OCI-LY7 (cell line): Measurements from ENCODE around the gene PPM1L. TPM values are rescaled to one million over a fixed set of nuclear protein-coding genes. Genes with fewer than 3 reads are reported as not detected.

Source experiments
- BruUV-seq: library from RNA; stranded (reverse); fragments of 400-500 nt; replicated peaks from 2 replicates; lab custom pipeline; 2021; lab: Mats Ljungman, UMichigan
- CTCF ChIA-PET: fragments of 300-600 bp; sonication (Branson Sonifier 250); formaldehyde crosslinking; loops from one replicate; lab custom pipeline; 2022; ENCODE audit warnings: antibody characterized with exemption; ENCODE audit not compliant: unreplicated experiment; lab: Charles Lee
- POLR2A ChIA-PET: fragments of 300-600 bp; sonication (Branson Sonifier 250); formaldehyde crosslinking; loops from one replicate; lab custom pipeline; 2022; ENCODE audit warnings: antibody characterized with exemption; lab: Charles Lee
- DNase-seq: peaks from one replicate; pipeline ENCODE4 v3.0.0-alpha.2; 2015; ENCODE audit warnings: low spot score
- H2AFZ ChIP-seq: fragments of 200-600 bp; sonication (generic), shearing (Covaris generic); 2 replicates; pipeline ENCODE4 v1.6.1; 2014; ENCODE audit warnings: mild to moderate bottlenecking, antibody characterized with exemption, low read length, moderate library complexity
- H3K27ac ChIP-seq: fragments of 200-600 bp; sonication (generic); 2 replicates; pipeline ENCODE4 v1.5.1; 2014; ENCODE audit warnings: mixed run types, low read depth, mild to moderate bottlenecking, moderate library complexity, low read length, inconsistent platforms; ENCODE audit not compliant: poor library complexity, severe bottlenecking
- H3K36me3 ChIP-seq: fragments of 200-600 bp; sonication (generic); 2 replicates; pipeline ENCODE4 v1.6.1; 2014; ENCODE audit warnings: mild to moderate bottlenecking, antibody characterized with exemption, low read length, moderate library complexity, mixed read lengths; ENCODE audit not compliant: insufficient read depth
- H3K4me1 ChIP-seq: fragments of 200-600 bp; sonication (generic); 2 replicates; pipeline ENCODE4 v1.5.1; 2014; ENCODE audit warnings: mild to moderate bottlenecking, low read length; ENCODE audit not compliant: insufficient read depth, poor library complexity, severe bottlenecking
- H3K4me2 ChIP-seq: fragments of 200-600 bp; sonication (generic); 2 replicates; pipeline ENCODE4 v1.6.1; 2014; ENCODE audit warnings: mild to moderate bottlenecking, low read length
- H3K4me3 ChIP-seq: fragments of 200-600 bp; sonication (generic); 2 replicates; pipeline ENCODE4 v1.5.1; 2014; ENCODE audit warnings: mild to moderate bottlenecking, low read depth, low read length; ENCODE audit not compliant: poor library complexity, severe bottlenecking
- H3K79me2 ChIP-seq: fragments of 200-600 bp; sonication (generic); 2 replicates; pipeline ENCODE4 v1.6.1; 2016; ENCODE audit warnings: low read depth, mild to moderate bottlenecking, low read length, moderate library complexity, mixed read lengths; ENCODE audit not compliant: insufficient read depth
- H3K9me2 ChIP-seq: fragments of 200-600 bp; sonication (generic); 2 replicates; pipeline ENCODE4 v1.6.1; 2016; ENCODE audit warnings: mild to moderate bottlenecking, low read length, mixed read lengths; ENCODE audit not compliant: insufficient read depth
- H3K9me3 ChIP-seq: fragments of 200-600 bp; sonication (generic); 2 replicates; pipeline ENCODE4 v1.6.1; 2014; ENCODE audit warnings: mild to moderate bottlenecking, mixed run types, low read length, mixed read lengths
- H4K20me1 ChIP-seq: fragments of 200-600 bp; sonication (generic); 2 replicates; pipeline ENCODE4 v1.6.1; 2014; ENCODE audit warnings: mild to moderate bottlenecking, antibody characterized with exemption, low read length, moderate library complexity, mixed read lengths; ENCODE audit not compliant: insufficient read depth
- CTCF ChIP-seq: fragments of 200-600 bp; sonication (generic); conservative IDR thresholded peaks from 2 replicates; pipeline ENCODE4 v1.5.1; 2014; ENCODE audit warnings: mild to moderate bottlenecking, antibody characterized with exemption, low read length, moderate library complexity, mixed read lengths
- EZH2phosphoT487 ChIP-seq: fragments of 200-600 bp; sonication (generic); IDR thresholded peaks from 2 replicates; pipeline ENCODE4 v1.6.1; 2018; ENCODE audit warnings: low read depth, borderline replicate concordance, mild to moderate bottlenecking, mixed run types, antibody characterized with exemption, low read length, moderate library complexity, mixed read lengths
- intact Hi-C: fragments of 100-400 bp; cut with micrococcal nuclease; formaldehyde crosslinking; loops from one replicate; pipeline ENCODE4 v1.10.0; 2022; ENCODE audit not compliant: unreplicated experiment
- total RNA-seq, 2 experiments: library from RNA; depleted of rRNA in 1 of 2; stranded (reverse); fragments of >200 nt in 1 of 2; shearing (Covaris generic) in 1 of 2; gene quantifications; 2 replicates each; pipeline ENCODE4 v1.2.3, GENCODE V29; 2014 to 2022

The PPM1L gene
- total RNA-seq, 2 experiments from 2014 or later, result 10.3 to 14.7 TPM

- H4K20me1 ChIP-seq, result no peaks in the 10 kb centered on the region
- ChIA-PET CTCF (no interaction called here), POLR2A (interaction anchor here (1.3 kb wide), 1 partner anchor 29 kb away, joined by 3 read pairs; no protein-coding TSS in a partner anchor)
- no peaks in the 10 kb centered on the region for H3K9me3 ChIP-seq
- no TSS peak for BruUV-seq
- no peaks in the 10 kb centered on the region for H3K79me2 ChIP-seq
- no peaks in the 10 kb centered on the region for H3K4me1 ChIP-seq
- no peak overlapping the region for H3K4me3 ChIP-seq
- no peak for TF ChIP-seq EZH2phosphoT487
- H3K27ac ChIP-seq, result no peak overlapping the region
- H2AFZ ChIP-seq, result no peak overlapping the region
- no peak overlapping the region for H3K4me2 ChIP-seq
- H3K9me2 ChIP-seq, result no peaks in the 10 kb centered on the region
- intact Hi-C loops, result no loop called here
- H3K36me3 ChIP-seq, result no peaks in the 10 kb centered on the region
- DNase-seq, result no peak
Measured at GRCh38 chr3:160781402-160781801, 25.4 kb downstream of the PPM1L start.

- no peak overlapping the region for H2AFZ ChIP-seq
- H3K9me2 ChIP-seq, result no peaks in the 10 kb centered on the region
- no peak for DNase-seq
- BruUV-seq, result no TSS peak
- H3K27ac ChIP-seq, result no peak overlapping the region
- no peak overlapping the region for H3K4me2 ChIP-seq
- H3K79me2 ChIP-seq, result no peaks in the 10 kb centered on the region
- CTCF ChIA-PET, result no interaction called here
- POLR2A ChIA-PET, result no interaction called here
- intact Hi-C loops, result no loop called here
- H3K9me3 ChIP-seq, result no peaks in the 10 kb centered on the region
- H3K36me3 ChIP-seq, result no peaks in the 10 kb centered on the region
- no peaks in the 10 kb centered on the region for H4K20me1 ChIP-seq
- no peaks in the 10 kb centered on the region for H3K4me1 ChIP-seq
- H3K4me3 ChIP-seq, result no peak overlapping the region
- TF ChIP-seq CTCF (no peak), EZH2phosphoT487 (no peak)
Measured at GRCh38 chr3:160781863-160782262, 25.8 kb downstream of the PPM1L start.

DNA sequence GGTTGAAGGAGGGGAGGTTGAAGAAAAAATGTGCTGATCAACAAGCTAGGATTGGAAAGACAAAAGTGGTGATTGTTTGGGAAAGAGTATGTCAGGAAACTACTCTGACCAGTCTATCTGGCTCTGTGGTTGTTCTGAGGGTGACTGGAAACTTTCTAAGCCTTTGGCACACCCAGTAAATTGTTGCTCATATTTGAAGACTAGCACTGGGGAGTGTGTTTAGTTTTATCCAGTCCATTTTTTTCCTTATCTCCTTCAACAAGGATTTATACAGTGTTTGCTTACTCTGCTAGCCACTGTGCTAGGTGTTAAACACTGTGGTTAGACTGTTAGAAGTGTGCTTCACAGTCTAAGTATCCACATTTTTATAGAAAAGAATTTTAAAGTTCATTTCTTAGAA is 28.8 kb downstream of the PPM1L start:
- no peak for DNase-seq
- BruUV-seq, result no TSS peak
- Histone ChIP-seq H4K20me1 (no peaks in the 10 kb centered on the region), H3K36me3 (no peaks in the 10 kb centered on the region), H3K79me2 (no peaks in the 10 kb centered on the region), H3K4me3 (no peak overlapping the region), H2AFZ (no peak overlapping the region), H3K27ac (no peak overlapping the region), H3K4me1 (no peaks in the 10 kb centered on the region), H3K9me3 (no peaks in the 10 kb centered on the region), H3K4me2 (no peak overlapping the region), H3K9me2 (no peaks in the 10 kb centered on the region)
- intact Hi-C loops, result no loop called here
- POLR2A ChIA-PET, result no interaction called here
- TF ChIP-seq EZH2phosphoT487 (no peak), CTCF (no peak)
- CTCF ChIA-PET, result no interaction called here
